AG04450 (cell line): ENCODE measurements around the gene SCAF11. TPM values are rescaled to one million over a fixed set of nuclear protein-coding genes. Genes with fewer than 3 reads are reported as not detected.
"Not testable (repeated sequence)": the region's sequence is repeated elsewhere in the genome, so short reads cannot be mapped to it uniquely, and the experiment has no call there.

Experiments used
- CTCF ChIA-PET: fragments of 300-600, 350-600 bp; formaldehyde crosslinking; extraction: SDS; loops from one replicate; lab custom pipeline; 2022; ENCODE audit warnings: antibody characterized with exemption, inconsistent platforms; lab: Charles Lee
- POLR2A ChIA-PET: fragments of 350-600 bp; formaldehyde crosslinking; extraction: SDS; loops from one replicate; lab custom pipeline; 2021; ENCODE audit warnings: antibody characterized with exemption, inconsistent platforms; lab: Yijun Ruan, JAX
- DNase-seq: peaks from one replicate; pipeline ENCODE4 v3.0.0-alpha.2; 2011; ENCODE audit warnings: low read depth, low spot score
- H3K27ac ChIP-seq: one replicate; pipeline ENCODE4 v1.5.1; 2012; ENCODE audit warnings: low read depth, low read length, control low read depth
- H3K27me3 ChIP-seq: one replicate; pipeline ENCODE4 v1.6.0; 2012; ENCODE audit warnings: low read length; ENCODE audit not compliant: control insufficient read depth, insufficient read depth
- H3K4me3 ChIP-seq: 2 replicates; pipeline ENCODE4 v1.5.1; 2011; ENCODE audit warnings: mild to moderate bottlenecking, low read depth, low read length, control low read depth
- H3K9me3 ChIP-seq: 2 replicates; pipeline ENCODE4 v1.5.1; 2012; ENCODE audit warnings: low read length; ENCODE audit not compliant: control insufficient read depth, insufficient read depth
- CTCF ChIP-seq: IDR thresholded peaks from 2 replicates; pipeline ENCODE4 v1.5.1; 2011; ENCODE audit warnings: low read depth, low read length, control low read depth, inconsistent platforms
- polyA plus RNA-seq: library from polyadenylated mRNA; depleted of rRNA; stranded (reverse); fragments of >200 nt; gene quantifications from 2 replicates; pipeline ENCODE4 v1.2.3, GENCODE V29; 2011

The SCAF11 gene
- polyA plus RNA-seq, 1 experiment, result 66.2 TPM

GRCh38 chr12:46005823-46006222, 15.4 kb upstream of the SCAF11 start:
- no peak for TF ChIP-seq CTCF
- H3K27ac ChIP-seq, result no peak overlapping the region
- POLR2A ChIA-PET, result no interaction called here
- H3K27me3 ChIP-seq, result peaks cover 3% of the 10 kb centered on the region
- no peak for DNase-seq
- no peak overlapping the region for H3K4me3 ChIP-seq
- H3K9me3 ChIP-seq, result no peaks in the 10 kb centered on the region
- CTCF ChIA-PET, result interaction anchor here (0.5 to 2.2 kb wide), 7 partner anchors 8 to 1009 kb away, joined by 3 to 22 read pairs (median 6); no protein-coding TSS in a partner anchor

GRCh38 chr12:46005151-46005797, 14.9 kb upstream of the SCAF11 start:
- no peak for DNase-seq
- ChIA-PET POLR2A (no interaction called here), CTCF (interaction anchor here (0.5 to 2.2 kb wide), 8 partner anchors 9 to 1009 kb away, joined by 3 to 22 read pairs (median 6); no protein-coding TSS in a partner anchor)
- peak; percentile 48 for TF ChIP-seq CTCF
- peaks cover 2% of the 10 kb centered on the region; the same call in 1 of the 2 replicates for H3K9me3 ChIP-seq
- H3K27ac ChIP-seq, result no peak overlapping the region
- H3K4me3 ChIP-seq, result no peak overlapping the region
- H3K27me3 ChIP-seq, result peaks cover 3% of the 10 kb centered on the region

GRCh38 chr12:46004715-46005114, 14.3 kb upstream of the SCAF11 start:
- Histone ChIP-seq H3K4me3 (no peak overlapping the region), H3K27me3 (peaks cover 3% of the 10 kb centered on the region), H3K27ac (no peak overlapping the region), H3K9me3 (peaks cover 7% of the 10 kb centered on the region; the same call in 1 of the 2 replicates)
- CTCF ChIA-PET, result interaction anchor here (1.4 to 2.2 kb wide), 4 partner anchors 10 to 461 kb away, joined by 7 to 22 read pairs (median 9); no protein-coding TSS in a partner anchor
- no peak for TF ChIP-seq CTCF
- POLR2A ChIA-PET, result no interaction called here
- DNase-seq, result no peak

GRCh38 chr12:46000076-46000475, 9.7 kb upstream of the SCAF11 start:
- H3K27ac ChIP-seq, H3K4me3 ChIP-seq, CTCF ChIA-PET, H3K27me3 ChIP-seq, DNase-seq, POLR2A ChIA-PET: not testable (repeated sequence)
- peaks cover 10% of the 10 kb centered on the region; the same call in 1 of the 2 replicates for H3K9me3 ChIP-seq

- no peak overlapping the region for H3K27ac ChIP-seq
- POLR2A ChIA-PET, result no interaction called here
- H3K27me3 ChIP-seq, result peaks cover 2% of the 10 kb centered on the region
- CTCF ChIA-PET, result interaction anchor here (0.7 to 1.2 kb wide), 3 partner anchors 11 to 232 kb away, joined by 3 to 4 read pairs (median 3); no protein-coding TSS in a partner anchor
- no peak overlapping the region for H3K4me3 ChIP-seq
- TF ChIP-seq CTCF, result no peak
- no peak for DNase-seq
- H3K9me3 ChIP-seq, result peaks cover 6% of the 10 kb centered on the region; the same call in 1 of the 2 replicates
Measured at GRCh38 chr12:45994736-45995135, 4.4 kb upstream of the SCAF11 start.
